ENCODE data around the gene SUMO3.

- TF ChIP-seq, protein P1, sequence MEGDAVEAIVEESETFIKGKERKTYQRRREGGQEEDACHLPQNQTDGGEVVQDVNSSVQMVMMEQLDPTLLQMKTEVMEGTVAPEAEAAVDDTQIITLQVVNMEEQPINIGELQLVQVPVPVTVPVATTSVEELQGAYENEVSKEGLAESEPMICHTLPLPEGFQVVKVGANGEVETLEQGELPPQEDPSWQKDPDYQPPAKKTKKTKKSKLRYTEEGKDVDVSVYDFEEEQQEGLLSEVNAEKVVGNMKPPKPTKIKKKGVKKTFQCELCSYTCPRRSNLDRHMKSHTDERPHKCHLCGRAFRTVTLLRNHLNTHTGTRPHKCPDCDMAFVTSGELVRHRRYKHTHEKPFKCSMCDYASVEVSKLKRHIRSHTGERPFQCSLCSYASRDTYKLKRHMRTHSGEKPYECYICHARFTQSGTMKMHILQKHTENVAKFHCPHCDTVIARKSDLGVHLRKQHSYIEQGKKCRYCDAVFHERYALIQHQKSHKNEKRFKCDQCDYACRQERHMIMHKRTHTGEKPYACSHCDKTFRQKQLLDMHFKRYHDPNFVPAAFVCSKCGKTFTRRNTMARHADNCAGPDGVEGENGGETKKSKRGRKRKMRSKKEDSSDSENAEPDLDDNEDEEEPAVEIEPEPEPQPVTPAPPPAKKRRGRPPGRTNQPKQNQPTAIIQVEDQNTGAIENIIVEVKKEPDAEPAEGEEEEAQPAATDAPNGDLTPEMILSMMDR (IDR thresholded peaks at IDR 0.05), result no peak
- TF ChIP-seq ZFX (IDR thresholded peaks at IDR 0.05; ENCODE audit: borderline replicate concordance), result no peak
Measured at GRCh38 chr21:44804762-44805161, 13.1 kb downstream of the SUMO3 start.

Data from 22Rv1 (cell line).